HG02759 (cell line): Measurements from ENCODE around the gene PDK3.

Source experiments
- ATAC-seq: cut with Tn5 transposase; IDR thresholded peaks from one replicate; pipeline ENCODE4 v1.9.1; 2021; ENCODE audit warnings: mild to moderate bottlenecking, moderate library complexity; ENCODE audit not compliant: unreplicated experiment

PDK3 gene

DNA sequence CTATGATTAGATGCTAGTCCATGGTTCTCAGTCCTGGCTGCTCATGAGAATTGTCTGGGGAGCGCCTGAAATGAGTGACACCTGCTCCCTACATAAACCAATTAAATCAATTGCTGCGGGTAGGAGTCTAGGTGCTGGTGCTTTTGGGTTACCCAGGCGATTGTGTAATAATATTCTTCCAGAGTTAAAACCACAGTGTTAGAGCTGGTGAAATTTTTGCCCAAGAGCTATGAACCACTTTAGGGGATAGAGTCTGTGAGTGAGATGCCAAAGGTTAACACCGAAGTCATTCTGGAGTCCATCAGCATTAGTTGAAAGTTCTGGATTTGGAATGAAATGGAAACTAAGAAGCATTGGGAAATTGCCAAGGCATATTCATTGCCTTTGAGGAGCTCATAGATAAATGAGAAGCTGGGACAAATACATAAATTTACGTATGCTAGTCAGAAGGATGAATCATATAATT is 15.3 kb downstream of the PDK3 start:
- peak; percentile 48 for ATAC-seq

DNA sequence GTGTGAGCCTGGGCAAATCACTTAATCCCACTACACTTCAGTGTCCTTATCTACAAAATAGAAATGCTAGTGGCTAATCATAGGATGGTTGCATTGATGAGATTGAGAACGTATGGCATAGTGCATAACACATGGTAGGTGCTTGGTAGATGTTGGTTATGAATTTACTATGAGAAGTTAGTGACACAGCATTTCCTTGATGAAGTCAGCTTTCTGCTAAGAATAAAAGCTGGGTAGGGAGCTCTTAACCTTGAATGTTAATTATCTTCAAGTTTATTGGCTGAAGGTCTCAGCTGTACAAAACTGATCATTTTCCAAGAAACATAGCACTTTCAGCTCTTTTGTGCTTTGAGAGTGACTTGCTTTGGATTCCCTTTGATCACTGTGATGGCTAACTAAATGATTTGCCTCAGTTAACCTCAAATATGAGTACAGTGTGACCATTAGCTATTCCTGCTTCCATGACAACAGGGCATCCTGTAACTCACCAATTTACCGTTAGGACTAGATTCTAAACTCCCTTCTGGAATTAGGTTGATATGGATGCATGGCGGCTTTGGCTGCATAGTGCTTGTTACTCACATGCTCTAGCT is 17.8 kb downstream of the PDK3 start:
- ATAC-seq: no peak

DNA sequence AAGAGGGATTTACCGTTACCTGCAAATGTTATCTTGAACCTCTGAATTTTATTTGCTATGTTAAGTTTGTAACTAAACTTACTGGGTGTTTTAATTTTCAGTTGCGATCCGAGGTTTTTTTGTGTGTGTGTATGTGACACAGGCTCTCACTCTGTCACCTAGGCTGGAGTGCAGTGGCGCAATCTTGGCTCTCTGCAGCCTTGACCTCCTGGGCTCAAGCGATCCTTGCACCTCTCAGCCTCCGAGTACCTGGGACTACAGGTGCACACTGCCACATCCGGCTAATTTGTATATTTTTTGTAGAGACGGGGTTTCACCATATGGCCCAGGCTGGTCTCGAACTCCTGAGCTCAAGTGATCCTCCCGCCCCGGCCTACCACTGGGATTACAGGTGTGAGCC is 18.5 kb downstream of the PDK3 start:
- ATAC-seq: no peak

DNA sequence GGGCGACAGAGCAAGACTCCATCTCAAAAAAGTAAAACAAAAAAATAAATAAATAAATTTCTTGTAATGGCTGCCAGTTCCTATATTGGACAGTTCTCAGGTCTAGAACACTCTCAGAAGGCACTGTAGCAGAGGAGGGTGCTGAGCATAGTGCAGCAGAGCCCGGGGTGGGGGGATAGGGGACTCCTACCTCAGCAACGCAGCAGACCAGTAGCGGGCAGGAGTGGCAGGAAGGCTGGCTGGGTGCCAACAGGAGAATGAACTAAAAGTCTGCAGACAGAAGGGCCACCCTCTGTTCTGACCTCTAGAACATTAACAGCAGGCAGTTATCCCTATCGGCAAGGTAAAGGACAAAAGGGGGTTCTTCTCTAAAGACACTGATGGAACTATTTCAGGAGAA is 20.2 kb downstream of the PDK3 start:
- ATAC-seq: no peak

DNA sequence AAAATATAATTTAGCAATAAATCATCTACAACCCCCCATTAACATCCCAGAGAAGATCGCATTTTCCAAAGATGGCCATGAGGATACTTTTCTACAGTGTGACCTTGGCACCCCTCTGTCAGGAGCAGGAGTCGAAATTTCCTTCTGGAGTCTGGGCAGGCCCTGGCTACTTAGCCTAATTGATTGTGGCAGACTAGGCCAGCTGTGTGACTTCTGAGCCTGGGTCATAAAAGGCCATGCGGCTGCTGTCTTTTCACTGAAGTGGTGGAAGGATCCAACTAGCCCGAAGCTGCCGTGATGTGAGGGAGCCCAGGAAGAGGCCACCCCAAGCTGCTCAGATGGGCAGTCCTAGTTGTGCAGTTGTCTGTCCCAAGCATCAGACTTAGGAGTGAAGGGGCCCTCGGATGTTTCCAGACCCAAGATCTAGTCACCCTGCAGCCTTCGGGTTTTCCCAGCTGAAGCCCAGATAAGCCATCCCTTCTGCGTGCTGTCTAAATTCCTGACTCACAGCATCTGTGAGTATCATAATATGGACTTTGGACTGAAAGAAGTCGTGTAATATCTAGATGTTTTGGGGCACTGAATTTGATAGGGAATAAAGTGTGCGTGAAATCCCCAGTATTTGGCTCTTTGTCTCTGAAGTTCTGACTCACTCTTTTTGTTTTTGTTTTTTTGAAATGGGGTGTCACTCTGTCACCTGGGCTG is 21.0 kb downstream of the PDK3 start:
- ATAC-seq: no peak

DNA sequence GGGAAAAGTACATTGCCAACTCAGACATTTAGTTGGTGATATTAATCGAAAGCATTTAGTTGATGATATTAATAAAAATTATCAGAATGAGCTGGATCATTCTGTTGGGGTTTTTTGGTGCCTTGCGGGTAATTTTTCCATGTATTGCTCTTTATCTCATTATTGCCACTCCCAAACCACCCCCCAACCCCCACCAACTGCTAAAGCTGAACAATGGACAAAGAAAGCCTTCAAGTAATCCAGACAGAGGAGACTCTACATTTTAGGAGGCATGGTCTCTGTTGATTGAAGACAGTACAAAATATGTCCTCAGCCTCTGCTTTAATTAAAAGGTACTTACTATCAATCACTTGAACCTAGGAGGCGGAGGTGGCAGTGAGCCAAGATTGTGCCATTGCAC is 22.5 kb downstream of the PDK3 start:
- ATAC-seq: no peak

DNA sequence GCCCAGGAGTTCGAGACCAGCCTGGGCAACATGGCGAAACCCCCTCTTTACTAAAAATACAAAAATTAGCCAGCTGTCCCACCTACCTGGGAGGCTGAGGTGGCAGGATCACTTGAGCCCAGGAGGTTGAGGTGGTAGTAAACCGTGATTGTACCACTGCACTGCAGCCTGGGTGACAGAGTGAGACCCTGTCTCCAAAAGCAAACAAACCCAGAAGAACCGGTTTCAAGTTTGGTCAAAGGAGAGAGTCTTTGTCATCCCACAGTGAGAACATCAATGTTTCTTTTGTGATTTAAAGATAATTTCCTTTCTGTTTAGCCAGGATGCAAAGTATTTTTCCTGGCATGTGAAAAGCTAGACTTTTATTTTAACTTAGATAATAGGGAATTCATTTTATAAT is 26.7 kb downstream of the PDK3 start:
- ATAC-seq: no peak

DNA sequence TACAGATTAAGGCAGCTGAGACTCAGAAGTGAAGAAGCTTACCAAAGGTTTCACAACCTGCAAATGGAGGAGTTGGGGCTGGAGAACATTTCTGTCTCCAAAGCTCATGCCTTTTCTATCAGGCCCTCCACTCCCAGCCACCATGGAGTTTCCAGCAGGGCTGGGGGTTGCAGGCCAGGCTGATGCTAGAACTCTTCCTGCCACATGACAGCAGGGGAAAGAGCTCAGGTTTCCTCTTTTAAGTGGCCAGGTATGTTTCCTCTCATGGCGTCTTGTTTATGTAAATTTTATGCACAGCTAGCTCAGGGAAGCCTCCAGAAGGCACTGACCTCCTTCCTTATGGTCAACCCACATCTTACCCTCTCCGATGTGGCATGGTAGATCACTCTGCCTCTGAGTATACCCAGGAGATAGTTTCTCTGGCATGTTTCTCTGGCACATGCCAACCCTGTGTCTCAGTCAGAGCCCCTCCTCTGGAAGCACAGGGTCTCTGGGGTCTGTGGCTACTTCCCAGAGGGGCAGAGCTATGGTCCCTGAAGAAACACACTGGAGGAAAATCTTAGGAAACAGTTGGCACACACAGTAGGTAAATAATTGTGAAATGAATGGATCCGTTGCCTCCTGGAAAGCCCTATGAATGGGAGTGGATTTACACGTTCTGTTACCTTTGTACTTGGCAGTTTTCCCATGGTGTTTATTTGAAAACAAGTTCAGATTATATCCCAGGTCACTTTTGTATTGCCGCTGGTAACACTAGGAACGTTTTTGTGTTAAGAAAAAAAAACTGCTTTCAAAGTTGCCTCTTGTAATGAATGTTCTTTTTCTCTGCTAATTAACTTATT is 28.9 kb downstream of the PDK3 start:
- no peak for ATAC-seq

DNA sequence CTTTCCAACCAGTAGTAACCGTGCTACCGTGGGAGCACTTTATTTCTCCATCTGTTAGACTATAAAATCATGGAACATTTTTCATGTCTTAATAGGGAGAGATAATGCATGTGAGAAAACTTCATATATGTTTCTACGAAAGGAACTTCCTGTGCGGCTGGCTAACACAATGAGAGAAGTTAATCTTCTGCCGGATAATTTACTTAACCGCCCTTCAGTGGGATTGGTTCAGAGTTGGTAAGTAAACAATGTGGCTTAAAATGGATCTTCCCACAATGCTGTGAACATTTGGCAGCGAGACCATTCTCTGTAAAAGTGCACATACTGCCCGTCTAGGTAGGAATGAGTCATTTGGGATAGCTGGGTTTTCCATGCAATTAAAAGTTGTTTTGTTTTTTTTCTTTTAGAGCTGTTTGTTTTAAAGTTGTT is 29.6 kb downstream of the PDK3 start:
- no peak for ATAC-seq

DNA sequence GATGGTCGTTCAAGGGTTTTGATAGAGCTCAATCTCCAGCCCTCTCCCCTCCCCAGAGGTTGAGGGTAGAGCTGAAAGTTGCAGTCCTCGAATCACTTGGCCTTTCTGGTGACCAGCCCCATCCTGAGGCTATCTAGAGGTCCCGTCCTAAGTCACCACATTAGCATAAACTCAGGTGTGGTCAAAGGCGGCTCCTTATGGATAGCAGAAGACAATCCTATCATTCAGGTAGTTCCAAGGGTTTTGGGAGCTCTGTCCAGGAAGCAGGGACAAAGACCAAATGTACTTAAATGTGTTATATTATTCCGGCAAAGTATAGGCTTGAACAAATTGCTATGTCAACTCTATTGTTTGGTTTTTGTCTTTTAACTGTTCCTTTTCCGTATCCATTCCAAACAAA is 30.6 kb downstream of the PDK3 start:
- ATAC-seq: no peak

DNA sequence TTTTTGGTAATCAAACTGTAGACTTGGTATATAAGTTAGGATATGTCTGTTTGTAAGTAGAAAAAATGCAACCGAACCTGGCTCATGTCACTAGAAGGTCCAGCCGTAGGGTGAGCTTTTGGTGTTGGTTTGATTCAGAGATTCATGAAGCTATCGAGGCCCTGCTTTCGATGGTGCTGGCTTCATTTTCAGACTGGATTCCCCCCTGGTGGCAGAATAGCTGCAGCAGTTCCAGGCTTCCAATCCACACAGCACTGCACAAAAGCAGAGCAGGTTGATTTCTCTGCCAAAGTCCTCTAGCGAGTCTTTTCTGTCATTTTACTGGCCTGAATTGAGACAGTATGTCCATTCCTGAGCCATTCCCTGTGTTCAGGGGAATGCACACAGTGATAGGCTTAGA is 33.1 kb downstream of the PDK3 start:
- ATAC-seq: no peak

DNA sequence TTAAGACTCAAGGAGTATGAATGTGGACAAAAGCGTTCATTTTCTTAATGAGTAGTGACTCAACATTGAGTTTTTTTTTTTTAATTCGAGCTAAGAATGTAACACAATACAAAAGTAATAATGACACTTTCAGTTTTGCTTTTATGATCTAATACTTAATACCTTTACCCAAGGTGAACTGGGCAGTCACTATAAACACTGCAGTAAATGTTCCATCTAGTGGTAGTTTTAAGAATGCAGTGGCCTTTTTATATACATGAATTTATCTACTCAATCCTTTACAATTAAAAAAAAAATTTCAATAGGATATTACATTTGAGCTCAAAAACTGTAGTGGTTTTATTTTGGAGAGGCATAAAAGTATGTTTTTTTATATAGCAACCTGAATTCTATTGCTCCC is 33.9 kb downstream of the PDK3 start:
- no peak for ATAC-seq

DNA sequence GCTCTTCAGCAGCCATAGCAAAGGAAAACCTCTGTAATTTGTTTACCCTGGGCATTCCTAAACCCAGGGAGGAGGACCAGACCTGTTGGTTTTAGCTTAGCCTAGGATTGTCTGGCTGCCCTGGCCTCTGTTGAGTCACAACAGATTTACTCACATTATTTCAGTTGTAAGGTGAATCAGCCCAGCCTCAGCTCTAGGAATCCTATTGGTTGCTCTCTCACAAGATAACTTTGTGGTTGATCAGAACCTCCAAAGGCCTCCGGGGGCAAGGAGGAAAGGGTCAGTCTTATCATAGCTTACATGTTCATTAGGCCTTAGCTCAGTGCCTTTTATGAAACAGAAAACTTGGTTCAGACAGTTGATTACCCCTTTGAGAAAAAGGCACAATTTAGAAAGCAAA is 41.0 kb downstream of the PDK3 start:
- ATAC-seq: peak; percentile 66

DNA sequence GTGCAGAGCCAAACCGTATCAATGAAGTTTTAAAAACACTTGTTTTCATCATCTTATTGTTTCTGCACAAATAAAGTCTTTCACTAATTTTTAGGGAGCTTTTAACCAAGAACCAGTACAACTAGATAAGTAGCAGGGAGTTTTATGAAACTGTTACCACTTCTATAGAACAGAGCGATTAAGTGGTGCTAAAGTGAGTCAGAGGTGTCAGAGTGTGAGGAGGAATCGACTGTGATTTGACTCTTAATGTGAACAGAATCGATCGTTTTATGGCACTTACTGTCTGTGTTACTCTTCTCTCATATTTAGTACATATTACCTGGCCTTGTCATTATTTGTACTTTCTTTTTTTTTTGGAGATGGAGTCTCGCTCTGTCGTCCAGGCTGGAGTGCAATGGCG is 43.3 kb downstream of the PDK3 start:
- no peak for ATAC-seq

DNA sequence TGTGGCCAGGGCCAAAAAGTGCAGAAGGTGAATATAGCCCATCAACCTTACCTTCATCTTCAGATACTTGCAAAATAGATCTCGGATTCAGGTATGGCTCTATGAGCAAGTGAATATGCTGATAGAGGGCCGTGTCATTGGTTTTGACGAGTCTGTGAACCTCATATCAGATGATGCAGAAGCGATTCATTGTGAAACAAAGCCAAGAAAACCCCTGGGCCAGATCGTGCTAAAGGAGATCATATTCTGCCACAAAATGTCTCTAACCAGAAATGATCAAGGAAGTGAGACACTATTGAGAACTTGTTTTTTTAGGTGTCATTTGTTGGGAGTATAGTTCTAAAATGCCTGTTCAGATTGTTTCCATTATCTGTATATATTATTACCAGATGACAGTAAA is 48.3 kb downstream of the PDK3 start:
- peak; percentile 99 for ATAC-seq

DNA sequence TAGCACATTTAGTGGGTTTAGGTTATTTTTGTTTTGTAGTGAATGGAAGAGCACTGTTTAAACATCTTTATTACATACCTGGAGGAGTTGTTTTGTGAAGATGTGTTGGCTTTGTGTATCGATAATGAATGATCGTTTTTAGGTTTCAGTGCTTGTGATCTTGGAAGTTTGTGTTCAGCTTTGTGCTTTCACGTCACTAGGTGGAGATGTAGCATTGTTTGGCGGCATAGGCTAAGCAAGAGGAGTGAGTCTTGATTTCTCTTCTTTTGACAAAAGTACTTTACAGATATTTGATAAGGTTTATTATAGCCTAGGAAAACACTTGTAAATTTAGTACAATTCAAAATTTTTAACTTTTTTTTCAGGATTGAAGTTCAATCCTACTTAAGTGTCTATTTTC is 50.4 kb downstream of the PDK3 start:
- no peak for ATAC-seq

DNA sequence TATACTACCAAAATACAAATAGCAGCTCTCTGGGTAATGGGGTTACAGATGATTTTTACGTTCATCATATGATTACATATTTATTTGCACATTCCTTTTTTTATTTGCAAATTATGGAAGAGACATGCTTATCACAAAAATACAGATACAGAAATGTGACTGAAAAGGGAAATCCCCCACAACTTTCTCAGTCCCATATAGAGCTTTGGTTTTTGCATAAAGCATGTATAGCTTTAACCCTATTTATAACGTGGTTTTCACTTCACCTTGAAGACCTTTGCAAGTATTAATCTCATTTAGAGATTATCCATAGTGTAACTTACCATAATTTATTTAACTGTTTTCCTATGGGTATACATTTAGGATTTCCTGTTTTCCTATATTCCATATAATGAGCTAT is 55.4 kb downstream of the PDK3 start:
- ATAC-seq: no peak

DNA sequence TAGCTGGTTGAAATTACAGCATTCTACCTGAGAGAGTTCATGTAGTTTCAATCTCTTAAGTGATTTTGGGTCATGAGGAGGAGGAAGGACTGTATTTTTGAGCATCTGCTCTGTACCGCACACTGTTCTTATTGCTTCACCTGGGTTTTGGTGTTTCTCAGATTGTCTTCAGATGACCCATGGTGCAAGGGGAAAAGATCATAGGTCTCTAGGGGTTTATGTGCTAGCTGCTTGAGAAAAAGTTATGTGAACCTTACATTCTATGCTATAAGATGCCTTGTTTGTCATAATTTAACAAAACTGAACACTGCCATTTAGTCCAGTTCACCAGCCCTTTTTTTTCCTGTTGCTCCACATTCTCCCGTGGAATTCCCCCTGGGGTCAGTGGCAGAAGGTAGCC is 60.4 kb downstream of the PDK3 start:
- ATAC-seq: no peak

DNA sequence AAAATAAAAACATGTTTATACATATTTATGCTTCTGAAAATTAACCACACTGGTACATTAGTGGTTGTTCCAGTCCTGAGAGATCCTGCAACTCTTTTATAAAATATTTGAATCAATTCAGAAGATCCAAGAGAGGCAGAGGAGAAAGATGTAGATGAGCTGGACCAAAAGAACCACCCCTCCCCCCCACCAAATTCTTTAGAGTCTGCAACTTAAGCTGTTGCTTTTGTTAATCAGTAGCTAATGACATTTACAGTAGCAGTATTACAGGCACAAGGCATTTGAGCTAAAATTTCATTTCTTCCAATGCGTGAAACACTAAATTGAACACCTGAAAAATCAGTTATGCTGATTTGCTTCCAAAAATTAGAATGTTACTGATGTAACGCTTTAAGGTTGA is 61.5 kb downstream of the PDK3 start:
- ATAC-seq: no peak

DNA sequence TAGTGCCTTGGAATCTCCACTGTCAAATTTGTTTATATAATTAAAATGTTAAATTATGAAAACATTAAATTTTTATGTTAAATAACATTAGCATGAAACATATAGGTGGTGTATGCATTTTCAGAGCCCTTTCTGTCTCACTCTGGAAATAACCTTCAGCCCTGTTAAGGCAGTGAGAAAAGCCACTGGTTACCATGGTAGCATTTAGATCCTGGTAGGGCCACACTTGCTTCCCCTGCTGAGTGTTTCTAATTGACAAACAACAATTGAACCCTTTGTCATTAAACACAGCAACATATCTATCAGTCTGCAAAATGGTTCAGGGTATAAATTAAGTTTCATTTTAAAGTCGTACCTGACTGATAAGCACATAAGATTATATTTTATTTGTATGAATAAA is 63.5 kb downstream of the PDK3 start:
- no peak for ATAC-seq

DNA sequence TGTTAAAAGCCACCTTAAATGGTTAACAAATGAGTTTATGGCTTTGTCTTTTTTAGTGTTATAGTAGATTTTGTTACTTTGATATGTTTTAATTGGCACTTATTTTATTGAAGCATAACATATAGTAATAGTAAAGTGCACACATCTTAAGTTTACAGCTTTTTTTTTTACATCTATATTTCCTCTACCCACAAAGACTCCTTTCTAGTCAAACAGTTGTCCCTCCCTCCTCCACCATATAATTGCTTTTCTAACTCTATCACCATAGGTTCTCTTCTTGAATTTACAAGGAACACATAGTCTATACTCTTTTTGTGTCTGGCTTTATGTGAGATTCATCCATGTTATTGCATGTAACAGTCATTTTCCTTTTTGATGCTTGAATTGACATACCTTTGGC is 71.5 kb downstream of the PDK3 start:
- no peak for ATAC-seq

DNA sequence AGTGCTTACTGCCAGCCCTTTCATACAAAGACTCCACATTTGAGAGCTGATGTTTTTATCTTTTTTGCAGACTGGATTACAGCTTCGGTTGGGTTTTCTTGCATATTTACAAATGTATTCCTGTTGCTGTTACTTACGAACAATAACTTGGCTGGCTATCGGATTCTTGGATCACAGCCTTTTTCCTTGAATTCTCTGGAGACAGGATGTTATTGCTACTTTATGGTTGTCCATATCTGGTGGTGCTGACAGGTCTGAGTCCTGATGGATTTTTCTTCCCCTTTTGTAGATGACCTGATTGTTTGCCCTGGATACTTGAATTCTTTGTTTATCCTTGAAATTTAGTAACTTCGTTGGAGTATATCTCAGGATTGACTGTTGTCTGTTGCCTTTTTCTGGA is 77.7 kb downstream of the PDK3 start:
- no peak for ATAC-seq
